GM13976 (cell line): ENCODE data around the gene PTPDC1.

ENCODE experiments used
- DNase-seq: peaks from one replicate; pipeline ENCODE4 v3.0.0; 2012; ENCODE audit warnings: low spot score
- CTCF ChIP-seq: IDR thresholded peaks from 2 replicates; pipeline ENCODE4 v1.5.1; 2012; ENCODE audit warnings: borderline replicate concordance, mild to moderate bottlenecking; ENCODE audit not compliant: insufficient read depth; ENCODE audit errors: extremely low read depth, missing control alignments, control extremely low read depth
- in situ Hi-C: fragments of 300-500 bp; cut with MboI; formaldehyde crosslinking; loops from one replicate; pipeline ENCODE4 v1.12.0; 2022; ENCODE audit warnings: low sequenced_read_pairs, mixed read lengths, inconsistent platforms; ENCODE audit not compliant: unreplicated experiment

The PTPDC1 gene

GRCh38 chr9:94148419-94148818, 64.2 kb downstream of the PTPDC1 start:
- in situ Hi-C loops, result no loop called here
- TF ChIP-seq CTCF, result no peak
- DNase-seq, result no peak

- DNase-seq, result peak; percentile 10
- no peak for TF ChIP-seq CTCF
- in situ Hi-C loops, result no loop called here
Measured at GRCh38 chr9:94149696-94150095, 65.4 kb downstream of the PTPDC1 start.

GRCh38 chr9:94150279-94150828, 66.1 kb downstream of the PTPDC1 start:
- in situ Hi-C loops, result no loop called here
- TF ChIP-seq CTCF, result no peak
- DNase-seq, result no peak

GRCh38 chr9:94150890-94151650, 66.8 kb downstream of the PTPDC1 start:
- no peak for TF ChIP-seq CTCF
- in situ Hi-C loops, result no loop called here

GRCh38 chr9:94153905-94154304, 69.6 kb downstream of the PTPDC1 start:
- peak; percentile 24 for DNase-seq

More at GRCh38 chr9:94150890-94151650, 66.8 kb downstream of the PTPDC1 start:
- DNase-seq, result no peak

More at GRCh38 chr9:94153905-94154304, 69.6 kb downstream of the PTPDC1 start:
- TF ChIP-seq CTCF, result no peak
- in situ Hi-C loops, result no loop called here
